HG02870 (cell line): ENCODE data around the gene CLCNKA.
"Not testable (repeated sequence)": the region's sequence is repeated elsewhere in the genome, so short reads cannot be mapped to it uniquely, and the experiment has no call there.

Source experiments
- ATAC-seq: cut with Tn5 transposase; IDR thresholded peaks from one replicate; pipeline ENCODE4 v1.9.1; 2021; ENCODE audit warnings: mild to moderate bottlenecking, moderate library complexity; ENCODE audit not compliant: unreplicated experiment

The CLCNKA gene

DNA sequence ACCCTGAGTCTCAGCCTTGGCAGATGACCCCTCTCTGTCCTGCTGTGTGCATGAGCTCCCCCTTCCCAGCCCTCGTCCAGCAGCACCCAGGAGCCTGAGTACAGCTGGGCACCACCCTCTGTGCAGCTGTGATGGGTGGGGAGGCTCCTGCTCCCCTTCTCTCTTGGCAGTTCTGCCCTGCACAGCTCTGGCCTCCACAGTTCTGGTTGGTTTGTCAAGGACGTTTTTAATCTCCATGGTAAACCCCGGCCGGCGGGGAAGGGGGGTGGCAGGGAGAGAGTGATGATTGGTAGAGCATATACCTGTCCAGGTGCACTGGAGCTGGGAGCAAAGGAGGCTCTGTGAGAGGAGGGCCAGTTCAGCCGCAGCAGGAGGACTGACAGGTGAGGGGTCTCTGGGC lies at the start of gene CLCNKA:
Gene CLCNKA (plus strand): TSS at position 356 of the 400 bp plus-strand sequence. CDS start 584 bp downstream, outside the sequence.
- ATAC-seq, result no peak

- ATAC-seq, result no peak
Observed at GRCh38 chr1:15972409-15972808, 49.4 kb upstream of the CLCNKA start.

- ATAC-seq, result no peak
Observed at GRCh38 chr1:15973772-15974171, 48.1 kb upstream of the CLCNKA start.

- no peak for ATAC-seq
Observed at GRCh38 chr1:15974855-15975254, 47.0 kb upstream of the CLCNKA start.

- peak; percentile 45 for ATAC-seq
Observed at GRCh38 chr1:15975358-15975804, 46.5 kb upstream of the CLCNKA start.

DNA sequence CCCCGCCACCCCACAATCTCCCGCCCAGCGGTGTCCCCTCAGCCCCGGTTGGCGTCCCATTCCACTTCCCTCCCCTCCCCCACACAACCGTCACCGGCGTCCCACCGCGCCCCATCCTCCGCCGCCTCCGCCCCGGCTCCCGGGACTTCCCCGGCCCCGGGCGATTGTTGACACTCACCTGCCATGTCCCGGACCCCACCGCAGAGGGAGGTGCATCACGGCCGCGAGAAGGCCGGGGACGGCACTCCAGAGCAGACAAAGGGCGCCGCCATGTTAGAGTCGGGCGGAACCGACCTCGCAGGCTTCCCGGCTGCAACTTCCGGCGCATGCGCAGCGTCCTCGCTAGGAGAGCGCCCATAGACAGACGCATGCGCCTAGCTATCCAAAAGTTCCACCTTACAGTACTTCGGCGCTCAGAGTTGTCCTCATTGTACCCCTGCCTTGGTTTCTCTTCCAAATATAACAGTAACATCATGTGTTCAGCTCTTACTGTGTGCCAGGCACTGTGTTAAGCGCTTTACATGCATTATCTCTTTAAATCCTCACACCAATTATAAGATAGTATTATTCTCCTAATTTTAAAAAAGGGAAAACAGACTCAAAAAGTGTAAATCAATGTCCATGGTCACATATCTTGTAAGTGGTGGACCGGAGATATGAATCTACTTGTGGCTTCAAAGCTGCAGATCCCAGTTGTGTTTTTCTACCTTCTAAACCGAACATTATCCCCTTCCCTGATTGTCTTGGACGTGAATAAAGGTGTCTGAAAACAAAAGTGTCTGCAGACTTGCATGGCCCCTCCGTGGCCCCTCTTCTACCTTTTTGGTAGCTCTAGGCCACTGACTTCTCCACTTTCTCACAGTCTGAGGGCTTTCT lies 45.8 kb upstream of the CLCNKA start, which contains the start of gene ZBTB17:
Gene ZBTB17 (minus strand): TSS at position 297 of the 876 bp plus-strand sequence. CDS start 27,606 bp downstream, outside the sequence.
- ATAC-seq, result peak; percentile 65

- not testable (repeated sequence) for ATAC-seq
Observed at GRCh38 chr1:15977947-15978346, 43.9 kb upstream of the CLCNKA start.

- ATAC-seq, result no peak
Observed at GRCh38 chr1:15981679-15982078, 40.2 kb upstream of the CLCNKA start.

DNA sequence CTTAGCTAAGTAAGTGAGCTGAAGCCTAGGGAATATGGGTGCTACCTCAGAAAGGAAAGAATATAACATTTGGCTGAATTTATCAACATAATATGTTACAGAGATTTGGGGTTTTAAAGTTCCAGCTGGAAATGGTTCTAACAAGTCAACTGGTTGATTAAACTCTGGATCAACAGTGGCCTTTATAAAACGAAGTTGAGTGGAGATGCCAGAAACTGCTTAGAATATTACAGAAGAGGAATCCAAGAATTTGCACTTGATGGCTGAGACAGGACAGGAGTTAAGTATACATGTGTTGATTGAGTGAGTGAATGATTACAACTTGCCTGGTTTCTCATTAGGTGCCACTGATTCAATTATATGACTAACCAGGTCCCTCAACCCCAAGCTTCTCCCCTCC lies 38.6 kb upstream of the CLCNKA start:
- ATAC-seq, result no peak

GRCh38 chr1:15985611-15986297 lies 36.1 kb upstream of the CLCNKA start:
- ATAC-seq, result no peak

- ATAC-seq, result no peak
Observed at GRCh38 chr1:15988856-15989736, 32.7 kb upstream of the CLCNKA start.

DNA sequence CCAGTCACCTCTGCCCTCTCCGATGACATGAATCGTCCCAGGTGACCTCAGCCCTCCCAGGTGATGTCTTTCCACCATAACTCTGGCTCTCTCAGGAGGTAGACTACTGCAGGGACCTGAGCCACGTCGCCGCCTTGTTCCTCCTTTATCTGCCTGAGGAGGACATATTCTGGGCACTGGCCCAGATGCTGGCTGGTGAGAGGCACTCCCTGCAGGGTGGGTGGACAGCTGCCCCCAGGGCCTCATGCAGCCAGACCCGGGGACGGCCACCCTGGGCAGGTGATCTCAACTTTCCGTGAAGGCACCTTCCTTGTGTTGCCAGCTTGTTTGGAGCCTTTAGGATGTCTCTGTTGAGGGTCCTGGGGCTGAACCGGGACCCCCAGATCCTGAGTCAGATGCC lies 32.1 kb upstream of the CLCNKA start:
- ATAC-seq, result no peak

DNA sequence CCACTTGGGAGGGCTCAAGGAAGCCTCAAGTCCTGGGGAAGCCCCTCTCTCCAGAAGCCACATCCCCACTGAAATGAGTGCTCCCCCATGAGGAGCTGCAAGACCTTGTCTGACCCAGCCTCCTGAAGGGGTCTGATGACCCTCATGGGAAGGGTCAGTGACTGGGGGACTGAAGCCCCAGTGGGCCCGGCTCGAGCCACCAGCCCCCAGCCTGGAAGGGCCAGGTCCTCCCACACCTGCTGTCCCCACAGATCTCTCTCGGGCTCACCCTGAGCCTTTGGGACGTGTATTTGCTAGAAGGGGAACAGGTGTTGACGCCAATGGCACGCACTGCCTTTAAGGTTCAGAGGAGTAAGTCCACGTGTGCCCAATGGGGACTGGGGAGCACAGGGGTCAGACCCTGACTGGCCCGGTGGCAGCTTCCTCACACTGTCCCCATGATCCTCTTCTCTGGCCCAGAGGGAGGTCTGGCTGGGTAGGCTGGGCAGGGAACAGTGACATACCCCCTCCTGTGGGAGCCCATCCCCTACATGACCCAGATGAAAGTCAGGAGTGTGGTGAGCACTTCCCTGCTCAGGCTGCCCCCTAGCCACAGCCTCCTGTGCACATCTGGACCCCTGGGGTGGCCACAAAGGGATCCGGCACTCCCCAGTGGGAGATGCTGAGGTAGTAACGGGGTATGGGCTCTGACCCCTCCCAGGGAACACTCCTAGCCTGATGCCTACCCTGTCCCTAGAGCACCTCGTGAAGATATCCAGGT lies 30.2 kb upstream of the CLCNKA start:
- no peak for ATAC-seq

DNA sequence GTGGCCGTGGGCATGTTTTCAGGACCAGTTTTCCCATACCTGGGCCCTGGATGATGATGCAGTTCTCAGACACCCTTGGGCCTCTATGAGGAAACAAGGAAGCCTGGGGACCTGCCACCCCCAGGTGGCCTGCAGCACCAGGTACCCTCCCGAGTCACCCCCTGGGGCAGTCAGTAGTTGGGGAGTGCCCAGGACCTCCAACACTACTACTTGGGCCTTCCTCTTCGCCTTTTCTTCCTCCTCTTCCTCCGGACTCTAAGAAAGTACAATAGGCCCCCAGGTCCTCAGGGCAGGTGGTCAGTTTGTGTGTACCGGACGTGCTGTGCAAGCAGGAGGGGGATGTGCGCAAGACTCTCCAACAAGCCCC lies 29.7 kb upstream of the CLCNKA start:
- ATAC-seq, result no peak

DNA sequence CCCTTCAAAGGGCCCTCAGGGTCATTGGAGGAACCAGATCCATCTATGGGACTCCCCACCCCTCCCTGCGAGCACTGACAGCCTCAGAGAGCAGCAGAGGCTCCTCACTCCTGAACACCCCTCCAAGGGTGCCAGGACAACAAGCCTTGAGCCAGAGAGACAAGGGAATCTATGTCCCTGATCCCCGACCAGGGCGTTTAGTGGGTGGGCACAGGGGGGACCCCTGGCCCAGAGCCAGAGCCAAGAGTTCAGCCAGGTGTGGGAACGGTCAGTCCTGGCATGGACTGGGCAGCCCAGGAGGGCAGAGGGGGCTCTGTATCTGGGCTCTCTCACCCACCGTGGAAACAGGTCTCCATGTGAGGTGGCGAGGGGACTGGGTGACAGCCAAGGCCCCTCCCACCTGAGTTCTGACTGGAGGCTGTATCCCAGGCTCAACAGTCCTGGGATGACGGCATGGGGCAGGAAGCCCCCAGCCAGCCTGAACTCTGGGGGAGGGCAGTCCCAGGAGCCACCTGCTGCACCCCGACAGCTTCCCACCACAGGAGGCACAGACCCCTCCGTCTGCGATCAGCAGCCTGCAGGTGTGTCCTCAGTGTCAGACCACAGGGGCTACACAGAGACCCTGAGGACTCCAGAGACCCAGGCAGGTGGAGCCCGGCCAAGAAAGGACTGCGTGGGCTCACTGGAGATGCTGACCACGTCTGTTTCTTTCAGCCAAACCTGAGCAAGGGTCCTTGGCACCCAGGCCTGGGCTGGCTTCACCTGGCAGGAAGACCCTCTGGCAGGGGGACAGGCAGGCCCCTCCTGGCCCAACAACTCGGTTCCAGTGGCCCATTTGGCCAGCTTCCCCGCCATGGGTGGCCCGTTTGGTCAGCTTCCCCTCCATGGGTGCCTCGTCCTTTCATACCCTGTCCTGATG lies 29.0 kb upstream of the CLCNKA start:
- no peak for ATAC-seq

- ATAC-seq, result no peak
Observed at GRCh38 chr1:15993666-15994065, 28.2 kb upstream of the CLCNKA start.

- no peak for ATAC-seq
Observed at GRCh38 chr1:15994081-15994480, 27.8 kb upstream of the CLCNKA start.

- ATAC-seq, result no peak
Observed at GRCh38 chr1:15994590-15995351, 27.1 kb upstream of the CLCNKA start.
